CD4-positive, alpha-beta T cell (primary cell): Measurements from ENCODE around the gene NOC4L. TPM values are rescaled to one million over a fixed set of nuclear protein-coding genes. Genes with fewer than 3 reads are reported as not detected.

ENCODE experiments used
- ATAC-seq: fragments of 200-7000 bp; cut with Tn5 transposase; one replicate; pipeline ENCODE4 v1.10.0; 2022; ENCODE audit warnings: mild to moderate bottlenecking; ENCODE audit not compliant: poor library complexity
- CTCF ChIA-PET: fragments of 350-600 bp; sonication (Branson Sonifier 250); formaldehyde crosslinking; loops from one replicate; lab custom pipeline; 2021; ENCODE audit warnings: antibody characterized with exemption, inconsistent platforms; lab: Charles Lee
- POLR2A ChIA-PET: fragments of 350-600 bp; sonication (Branson Sonifier 250); formaldehyde crosslinking; loops from one replicate; lab custom pipeline; 2021; ENCODE audit warnings: antibody characterized with exemption, inconsistent platforms; lab: Charles Lee
- DNase-seq, 14 experiments: peaks; one replicate each; pipeline ENCODE4 v3.0.0-alpha.2; 2013 to 2020; ENCODE audit warnings: mixed read lengths in 2 of 14
- H3K27ac ChIP-seq, 2 donors: one replicate each; pipeline versions ENCODE4 v1.5.1 to v1.7.0; 2013; ENCODE audit warnings: low read length in 2 of 2, low read depth in 1 of 2, mild to moderate bottlenecking in 1 of 2
- H3K27me3 ChIP-seq, 2 experiments: 1 replicate in 1 of 2; 2 replicates in 1 of 2; pipeline versions ENCODE4 v1.6.1 to v1.7.0; 2013; ENCODE audit warnings: low read length in 2 of 2, control low read depth in 1 of 2, mild to moderate bottlenecking in 1 of 2, moderate library complexity in 1 of 2; ENCODE audit not compliant: insufficient read depth in 2 of 2, control insufficient read depth in 1 of 2
- H3K36me3 ChIP-seq: one replicate; pipeline ENCODE4 v1.6.1; 2013; ENCODE audit warnings: low read length, control low read depth; ENCODE audit not compliant: insufficient read depth
- H3K4me1 ChIP-seq: one replicate; pipeline ENCODE4 v1.6.1; 2013; ENCODE audit warnings: low read length, control low read depth; ENCODE audit not compliant: insufficient read depth
- H3K4me3 ChIP-seq: one replicate; pipeline ENCODE4 v1.5.1; 2013; ENCODE audit warnings: mild to moderate bottlenecking, low read length, moderate library complexity
- H3K9me3 ChIP-seq, 2 experiments: 1 replicate in 1 of 2; 2 replicates in 1 of 2; pipeline versions ENCODE4 v1.6.1 to v1.7.0; 2013; ENCODE audit warnings: low read length in 2 of 2, mild to moderate bottlenecking in 2 of 2, control low read depth in 1 of 2, moderate library complexity in 1 of 2; ENCODE audit not compliant: control insufficient read depth in 1 of 2, insufficient read depth in 1 of 2
- H3K27ac Mint-ChIP-seq: one replicate; pipeline ENCODE4 v1.8.0; 2020; ENCODE audit warnings: mixed read lengths
- H3K27me3 Mint-ChIP-seq: one replicate; pipeline ENCODE4 v1.8.0; 2021; ENCODE audit warnings: mixed read lengths
- H3K36me3 Mint-ChIP-seq: one replicate; pipeline ENCODE4 v1.8.0; 2021; ENCODE audit warnings: low read depth, mixed read lengths
- H3K4me1 Mint-ChIP-seq: one replicate; pipeline ENCODE4 v1.8.0; 2021; ENCODE audit warnings: low read depth, mixed read lengths
- H3K4me3 Mint-ChIP-seq: one replicate; pipeline ENCODE4 v1.8.0; 2020; ENCODE audit warnings: mild to moderate bottlenecking, mixed read lengths
- H3K9me3 Mint-ChIP-seq: one replicate; pipeline ENCODE4 v1.8.0; 2020; ENCODE audit warnings: mixed read lengths
- CTCF ChIP-seq: fragments of 200-600 bp; IDR thresholded peaks from one replicate; pipeline ENCODE4 v1.8.0; 2022; ENCODE audit warnings: antibody characterized with exemption, mild to moderate bottlenecking
- intact Hi-C, 2 experiments: fragments of 100-400 bp; cut with DNase I in 1 of 2; cut with micrococcal nuclease in 1 of 2; formaldehyde crosslinking; loops; one replicate each; pipeline versions ENCODE4 v1.15.1 to v1.9.0; 2023 to 2025; cut with DNase I, micrococcal nuclease
- total RNA-seq, 174 experiments: library from RNA in 2 of 174; stranded (reverse) in 2 of 174; gene quantifications; one replicate each; pipeline ENCODE4 v1.2.3 and lab custom pipeline; 2021 to 2026

The NOC4L gene
- total RNA-seq, 2 experiments from 2014 or later, result 21.8 to 22.3 TPM

- intact Hi-C loops, result no loop called here
- H3K27ac Mint-ChIP-seq, result no peak overlapping the region
- DNase-seq (no peak), ATAC-seq (no peak)
- H3K9me3 ChIP-seq, result peaks cover 10 to 31% of the 10 kb centered on the region in 2 experiments
- H3K36me3 Mint-ChIP-seq, result no peaks in the 10 kb centered on the region
- ChIA-PET CTCF (no interaction called here), POLR2A (no interaction called here)
- H3K4me1 ChIP-seq, result no peaks in the 10 kb centered on the region
- H3K4me3 ChIP-seq, result no peak overlapping the region
- no peak overlapping the region for H3K4me3 Mint-ChIP-seq
- peaks cover 2% of the 10 kb centered on the region for H3K9me3 Mint-ChIP-seq
- H3K4me1 Mint-ChIP-seq, result no peaks in the 10 kb centered on the region
- no peaks in the 10 kb centered on the region for H3K36me3 ChIP-seq
- no peaks in the 10 kb centered on the region for H3K27me3 ChIP-seq
- TF ChIP-seq CTCF, result no peak
- no peaks in the 10 kb centered on the region for H3K27me3 Mint-ChIP-seq
- H3K27ac ChIP-seq, result no peak overlapping the region
Measured at GRCh38 chr12:132196873-132197390, 52.7 kb downstream of the NOC4L start.

- Histone ChIP-seq H3K4me1 (no peaks in the 10 kb centered on the region), H3K27ac (no peak overlapping the region), H3K9me3 (peaks cover 10 to 28% of the 10 kb centered on the region in 2 experiments), H3K4me3 (no peak overlapping the region), H3K27me3 (no peaks in the 10 kb centered on the region), H3K36me3 (no peaks in the 10 kb centered on the region)
- Mint-ChIP-seq H3K27me3 (peaks cover 7% of the 10 kb centered on the region), H3K4me1 (no peaks in the 10 kb centered on the region), H3K9me3 (peaks cover 2% of the 10 kb centered on the region), H3K27ac (no peak overlapping the region), H3K4me3 (no peak overlapping the region), H3K36me3 (no peaks in the 10 kb centered on the region)
- CTCF ChIA-PET, result no interaction called here
- ATAC-seq (no peak), DNase-seq (no peak)
- POLR2A ChIA-PET, result no interaction called here
- intact Hi-C loops, result no loop called here
- no peak for TF ChIP-seq CTCF
Measured at GRCh38 chr12:132197581-132198354, 53.5 kb downstream of the NOC4L start.

- Histone ChIP-seq H3K9me3 (peaks cover 0 to 15% of the 10 kb centered on the region in 2 experiments), H3K36me3 (no peaks in the 10 kb centered on the region), H3K27ac (no peak overlapping the region), H3K4me3 (no peak overlapping the region), H3K4me1 (no peaks in the 10 kb centered on the region), H3K27me3 (peaks cover 3 to 8% of the 10 kb centered on the region in 2 experiments)
- ChIA-PET CTCF (no interaction called here), POLR2A (no interaction called here)
- DNase-seq (no peak), ATAC-seq (no peak)
- H3K27ac Mint-ChIP-seq, result no peak overlapping the region
- no peak overlapping the region for H3K4me3 Mint-ChIP-seq
- peaks cover 11% of the 10 kb centered on the region for H3K27me3 Mint-ChIP-seq
- intact Hi-C loops, result no loop called here
- no peaks in the 10 kb centered on the region for H3K36me3 Mint-ChIP-seq
- TF ChIP-seq CTCF, result no peak
- H3K4me1 Mint-ChIP-seq, result no peaks in the 10 kb centered on the region
- H3K9me3 Mint-ChIP-seq, result peaks cover 2% of the 10 kb centered on the region
Measured at GRCh38 chr12:132199101-132199500, 54.8 kb downstream of the NOC4L start.
